Measurements from ENCODE around the gene BMS1.
"Not testable (repeated sequence)": the region's sequence is repeated elsewhere in the genome, so short reads cannot be mapped to it uniquely, and the experiment has no call there.

Gene BMS1

DNA sequence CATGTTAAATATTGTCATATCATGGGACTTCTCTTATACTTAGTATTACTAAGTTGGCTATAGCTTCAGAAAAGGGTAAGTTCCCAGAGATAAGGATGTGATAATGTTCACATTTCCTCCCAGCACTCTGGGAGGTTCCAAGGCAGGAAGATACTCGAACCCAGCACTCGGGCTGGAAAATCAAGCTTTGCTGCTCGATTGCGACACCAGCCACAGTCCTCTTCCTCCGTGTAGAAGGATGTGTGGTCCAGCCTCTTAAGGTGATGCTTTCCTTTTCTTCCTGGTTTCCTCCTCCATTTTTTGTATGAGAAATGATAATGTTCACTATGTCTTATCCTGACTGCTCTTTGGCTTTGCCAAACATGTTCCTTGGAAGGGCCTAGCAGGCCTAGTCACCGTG, 3.2 kb downstream of the BMS1 start:
- DNase-seq: no peak
- ATAC-seq: no peak

DNA sequence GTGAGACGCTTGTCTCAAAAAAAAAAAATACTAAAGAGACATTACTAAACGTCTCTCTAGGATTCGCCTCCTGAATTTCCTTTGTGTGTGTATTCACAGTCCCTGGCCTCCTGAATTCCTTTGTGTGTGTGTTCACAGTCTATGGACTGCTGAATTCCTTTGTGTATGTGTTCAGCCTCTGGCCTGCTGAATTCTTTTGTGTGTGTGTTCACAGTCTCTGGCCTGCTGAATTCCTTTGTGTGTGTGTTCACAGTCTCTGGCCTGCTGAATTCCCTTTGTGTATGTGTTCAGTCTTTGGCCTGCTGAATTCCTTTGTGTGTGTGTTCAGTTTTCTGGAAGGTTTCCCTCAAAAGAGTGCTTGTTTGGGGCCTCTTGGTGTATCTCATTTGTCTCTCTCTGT, 8.2 kb downstream of the BMS1 start:
- no peak for ATAC-seq
- DNase-seq: no peak

DNA sequence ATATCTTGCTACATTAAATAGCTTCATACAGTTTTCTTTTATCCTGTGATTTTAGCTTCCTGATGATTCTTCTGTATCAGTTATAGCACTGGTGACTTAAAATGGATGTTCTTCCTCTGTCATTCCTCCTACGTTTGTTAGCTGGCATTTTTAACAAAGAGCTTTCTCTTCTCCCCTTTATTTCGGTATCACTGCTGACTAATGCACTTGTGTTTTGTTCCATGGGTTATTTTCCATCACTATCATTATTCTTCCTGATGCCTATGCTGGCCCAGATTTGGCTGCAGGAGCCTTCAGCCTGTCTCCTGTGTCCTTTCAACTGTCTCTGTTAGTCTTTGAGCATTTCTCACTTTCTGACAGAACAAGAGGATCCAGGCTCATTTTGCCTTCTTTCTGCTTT, 13.1 kb downstream of the BMS1 start:
- no peak for DNase-seq
- no peak for ATAC-seq

DNA sequence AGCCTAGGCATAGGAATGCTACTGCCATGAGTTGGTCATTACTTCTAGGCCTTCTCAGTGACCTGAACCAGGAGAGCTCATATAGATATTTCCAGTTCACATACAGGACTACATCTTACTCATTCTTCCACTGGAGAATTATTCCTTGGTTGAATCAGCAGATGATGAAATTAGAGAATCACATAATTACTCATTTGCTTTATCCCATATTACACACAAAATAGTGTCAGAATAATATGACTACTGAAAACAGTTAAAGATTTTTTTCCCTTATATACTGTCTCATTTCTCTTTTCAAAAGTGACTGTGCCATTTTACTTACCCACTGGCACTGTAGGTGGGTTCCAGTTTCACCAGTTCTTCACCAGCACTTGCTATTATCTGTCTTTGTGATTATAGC, 18.5 kb downstream of the BMS1 start:
- peak; percentile 93 for ATAC-seq
- no peak for DNase-seq

DNA sequence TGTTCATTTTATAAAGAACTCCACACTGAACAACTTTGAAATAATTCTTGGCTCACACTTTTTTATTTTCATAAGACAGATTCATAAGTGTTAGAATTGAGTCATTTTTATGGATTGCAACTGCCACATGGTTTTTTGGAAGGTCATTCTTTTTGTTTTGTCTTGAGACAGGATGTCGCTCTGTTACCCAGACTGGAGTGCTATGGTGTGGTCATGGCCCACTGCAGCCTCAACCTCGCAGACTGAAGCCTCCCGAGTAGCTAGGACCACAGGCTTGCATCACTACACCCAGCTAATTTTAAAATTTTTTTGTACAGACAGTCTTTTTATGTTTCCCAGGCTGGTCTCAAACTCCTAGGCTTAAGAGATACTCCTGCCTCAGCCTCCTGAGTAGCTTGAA, 20.3 kb downstream of the BMS1 start:
- ATAC-seq (no peak), DNase-seq (no peak)

DNA sequence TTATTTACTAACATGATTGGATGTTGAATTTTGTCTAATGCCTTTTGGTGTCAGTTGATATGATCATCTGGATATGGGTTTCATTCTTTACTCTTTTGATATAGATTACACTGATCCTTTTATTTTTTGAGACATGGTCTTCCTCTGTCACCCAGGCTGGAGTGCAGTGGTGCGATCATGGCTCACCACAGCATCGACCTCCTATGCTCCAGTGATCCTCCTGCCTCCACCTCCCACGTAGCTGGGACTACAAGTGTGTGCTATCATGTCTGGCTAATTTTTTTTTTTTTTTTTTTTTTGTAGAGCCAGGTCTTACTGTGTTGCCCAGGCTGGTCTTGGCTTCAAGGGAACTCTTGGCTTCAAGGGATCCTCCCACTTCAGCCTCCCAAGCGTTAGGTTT, 27.1 kb downstream of the BMS1 start:
- DNase-seq (no peak), ATAC-seq (no peak)

DNA sequence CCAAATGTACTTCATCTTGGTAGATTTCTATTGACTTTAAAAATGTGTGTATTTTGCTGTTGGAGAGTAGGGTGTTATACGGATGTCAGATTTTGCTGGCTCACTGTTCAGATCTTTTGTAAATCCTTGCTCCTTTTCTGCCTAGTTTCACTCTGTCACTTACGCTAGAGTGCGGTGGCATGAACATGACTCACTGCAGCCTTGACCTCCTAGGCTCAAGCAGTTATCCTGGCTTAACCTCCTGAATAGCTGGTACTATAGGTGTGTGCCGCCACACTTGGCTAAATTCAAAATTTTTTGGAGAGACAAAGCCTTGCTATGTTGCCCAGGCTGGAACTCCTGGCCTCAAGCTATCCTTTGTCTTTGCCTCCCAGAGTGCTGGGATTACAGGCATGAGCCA, 29.4 kb downstream of the BMS1 start:
- DNase-seq (no peak), ATAC-seq (no peak)

DNA sequence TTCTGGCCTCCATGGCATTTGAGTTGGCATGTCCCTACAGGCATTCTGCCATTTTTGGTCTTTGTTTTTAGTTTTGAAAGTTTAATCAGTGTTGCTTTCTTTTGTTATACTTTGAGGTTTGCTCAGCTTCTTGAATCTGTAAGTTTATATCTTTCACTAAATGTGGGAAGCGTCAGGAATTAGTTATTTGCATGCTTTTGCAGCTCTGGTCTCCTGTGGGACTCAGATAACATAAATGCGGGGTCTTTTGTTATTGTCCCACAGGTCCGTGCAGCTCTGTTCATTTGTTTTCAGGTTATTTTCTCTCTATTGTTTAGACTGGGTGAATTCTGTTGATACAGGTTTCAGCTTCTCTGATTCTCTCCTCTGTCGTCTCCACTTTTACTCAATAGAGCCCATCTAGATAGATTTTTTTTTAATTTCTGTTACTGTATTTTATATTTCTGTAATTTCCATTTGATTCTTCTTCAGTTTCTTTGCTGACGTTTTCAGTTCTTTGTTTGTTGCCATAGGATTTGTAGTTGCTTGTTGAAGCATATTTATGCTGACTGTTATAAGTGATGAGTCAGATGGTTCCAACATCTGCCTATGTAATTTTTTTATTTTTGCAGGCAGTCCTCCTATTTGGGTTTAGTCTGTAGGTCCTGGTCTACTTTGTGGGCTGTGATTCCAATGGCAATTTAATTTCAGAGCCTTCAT, 31.5 kb downstream of the BMS1 start:
- ATAC-seq, DNase-seq: not testable (repeated sequence)

DNA sequence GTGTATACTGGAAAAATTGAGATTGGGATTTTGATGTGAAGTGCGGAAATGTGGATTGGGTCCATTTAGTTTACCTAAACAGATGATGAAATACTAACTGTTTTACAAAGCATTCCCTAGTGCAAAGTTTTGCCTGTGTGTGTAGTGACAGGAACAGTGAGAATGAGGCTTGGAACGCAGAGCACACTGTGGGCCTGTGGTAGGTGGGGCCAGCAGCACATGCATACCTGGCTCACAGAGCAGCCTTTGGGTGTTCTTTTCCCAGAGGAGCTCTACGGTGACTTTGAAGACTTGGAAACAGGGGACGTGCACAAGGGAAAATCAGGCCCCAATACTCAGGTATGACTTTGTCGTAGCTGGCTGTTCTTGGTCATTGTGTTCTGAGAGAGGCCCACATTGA, 33.7 kb downstream of the BMS1 start:
- DNase-seq, ATAC-seq: not testable (repeated sequence)

DNA sequence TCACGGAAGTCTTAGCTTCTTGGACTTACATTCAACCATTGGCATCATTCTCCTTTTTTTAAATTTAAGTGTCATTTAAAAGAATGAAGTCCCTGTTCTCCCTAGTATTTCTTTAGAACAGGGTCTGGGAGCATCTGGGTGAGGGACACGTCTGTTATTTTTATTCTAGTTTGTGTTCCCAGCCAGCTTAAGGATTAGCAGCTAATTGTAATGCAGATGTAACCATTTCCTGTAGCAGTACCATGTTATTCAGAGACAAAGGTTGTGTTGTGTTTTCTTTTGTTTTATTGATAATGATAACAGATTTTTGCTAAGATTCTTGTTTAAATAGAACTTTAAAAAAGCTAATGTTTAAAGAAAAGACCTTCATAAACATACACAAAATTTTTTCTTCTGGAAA, 34.3 kb downstream of the BMS1 start:
- no peak for ATAC-seq
- DNase-seq: no peak

DNA sequence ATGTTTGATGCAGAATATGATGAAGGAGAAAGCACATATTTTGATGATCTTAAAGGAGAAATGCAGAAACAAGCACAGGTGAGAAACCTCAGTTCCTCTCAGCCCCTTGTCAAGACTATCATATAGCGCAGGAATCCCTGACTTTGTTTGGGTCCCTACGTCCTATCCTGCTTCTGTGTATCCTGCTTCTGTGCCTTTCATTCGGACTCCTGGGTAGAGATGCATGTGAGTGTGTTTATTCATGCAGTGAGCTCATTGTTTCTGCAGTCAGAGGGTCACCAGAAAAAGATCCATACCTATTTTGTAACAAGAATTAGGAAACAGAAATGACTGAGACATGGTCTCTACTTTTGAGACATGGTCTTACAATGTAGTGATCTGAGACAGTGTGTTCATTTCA, 34.8 kb downstream of the BMS1 start:
- ATAC-seq, DNase-seq: not testable (repeated sequence)

DNA sequence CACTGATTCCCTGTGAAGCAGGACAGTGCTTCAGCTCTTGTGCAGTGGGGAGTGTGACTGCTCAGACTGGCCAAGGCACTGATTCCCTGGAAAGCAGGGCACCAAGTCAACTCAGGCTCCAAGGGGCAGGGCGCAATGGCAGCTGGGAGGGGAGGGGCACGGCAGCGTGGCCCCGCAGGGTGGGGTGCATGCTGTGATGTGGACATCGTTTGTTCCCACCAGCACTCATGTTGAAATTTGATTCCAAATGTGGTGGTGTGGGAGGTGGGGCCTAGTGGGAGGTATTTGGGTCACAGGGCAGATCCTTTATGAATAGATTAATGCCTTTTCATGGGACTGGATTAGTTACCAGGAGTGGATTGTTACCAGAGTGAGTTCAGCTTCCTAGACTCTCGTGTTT, 44.2 kb downstream of the BMS1 start:
- not testable (repeated sequence) for DNase-seq, ATAC-seq

DNA sequence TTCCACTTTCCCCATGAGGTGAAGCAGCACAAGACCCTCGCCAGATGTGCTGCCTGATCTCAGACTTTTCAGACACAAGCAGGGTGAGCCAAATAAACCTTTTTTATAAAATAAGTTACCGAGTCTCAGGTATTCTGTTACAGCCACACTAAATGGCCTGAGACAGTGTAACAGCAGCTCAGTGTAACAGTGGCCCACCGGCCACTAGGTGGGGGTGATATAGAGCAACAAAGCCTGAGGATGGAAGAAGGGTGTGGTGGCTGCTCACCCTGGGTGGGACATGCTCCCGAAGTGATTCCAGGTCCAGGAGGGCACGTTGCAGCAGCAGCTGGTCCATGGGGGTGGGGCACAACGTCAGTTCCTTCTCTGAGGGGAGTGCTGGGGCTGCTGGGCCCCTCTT, 44.6 kb downstream of the BMS1 start:
- ATAC-seq (no peak), DNase-seq (no peak)

DNA sequence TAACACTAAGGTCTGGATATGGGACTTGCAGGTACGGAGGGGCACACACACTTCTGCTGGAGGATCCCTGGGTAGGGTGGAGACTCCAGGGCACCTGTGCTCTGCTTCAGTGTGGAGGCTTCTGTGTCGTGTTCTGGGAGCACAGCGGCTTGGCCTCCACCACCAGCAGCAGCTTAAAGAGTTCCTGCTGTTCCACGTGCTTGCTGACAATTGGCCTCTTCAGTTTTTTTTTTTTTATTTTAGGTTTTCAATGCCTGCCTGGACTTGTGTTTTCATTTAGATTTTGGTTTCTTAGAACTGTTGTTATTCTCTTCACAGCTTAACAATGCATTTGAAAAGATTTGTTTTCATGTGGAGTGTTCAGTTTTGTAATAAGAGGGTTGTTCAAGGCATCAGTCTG, 45.8 kb downstream of the BMS1 start:
- not testable (repeated sequence) for ATAC-seq, DNase-seq

DNA sequence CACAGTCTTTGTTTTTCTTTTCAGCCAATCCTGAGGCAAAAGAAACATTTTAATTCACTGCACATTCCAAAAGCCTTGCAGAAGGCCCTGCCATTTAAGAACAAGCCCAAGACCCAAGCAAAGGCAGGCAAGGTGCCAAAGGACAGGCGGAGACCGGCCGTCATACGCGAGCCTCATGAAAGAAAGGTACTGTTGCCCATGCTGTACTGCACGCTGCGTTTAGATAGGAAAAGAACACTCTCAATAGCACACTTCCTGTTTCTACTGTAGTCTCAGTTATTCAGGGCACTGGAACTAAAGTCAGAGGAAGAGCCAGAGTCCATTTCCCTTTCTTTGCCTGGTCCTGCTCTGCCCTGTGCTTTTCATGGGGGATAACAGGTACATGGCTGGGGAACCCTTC, 47.6 kb downstream of the BMS1 start:
- ATAC-seq (no peak), DNase-seq (no peak)

DNA sequence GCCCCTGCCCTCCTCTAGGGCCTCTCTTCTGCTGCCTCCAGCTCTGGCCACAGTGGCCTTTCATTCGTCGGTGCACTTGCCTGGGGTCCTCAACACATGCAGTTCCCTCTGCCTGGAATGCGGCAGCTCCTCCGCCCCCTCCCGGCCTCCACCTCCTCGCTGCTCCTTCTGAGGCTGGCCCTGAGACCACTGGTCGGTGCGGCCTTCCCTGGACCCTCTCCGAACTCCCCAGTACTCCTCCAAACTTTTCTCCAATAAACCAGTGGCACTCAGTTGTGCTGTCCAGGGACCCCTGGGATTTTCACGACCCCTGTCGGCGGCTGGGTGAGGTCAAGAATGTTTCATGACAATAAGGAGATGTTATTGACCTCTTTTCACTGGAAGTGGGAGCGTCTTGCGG, 53.5 kb downstream of the BMS1 start:
- no peak for ATAC-seq
- no peak for DNase-seq

DNA sequence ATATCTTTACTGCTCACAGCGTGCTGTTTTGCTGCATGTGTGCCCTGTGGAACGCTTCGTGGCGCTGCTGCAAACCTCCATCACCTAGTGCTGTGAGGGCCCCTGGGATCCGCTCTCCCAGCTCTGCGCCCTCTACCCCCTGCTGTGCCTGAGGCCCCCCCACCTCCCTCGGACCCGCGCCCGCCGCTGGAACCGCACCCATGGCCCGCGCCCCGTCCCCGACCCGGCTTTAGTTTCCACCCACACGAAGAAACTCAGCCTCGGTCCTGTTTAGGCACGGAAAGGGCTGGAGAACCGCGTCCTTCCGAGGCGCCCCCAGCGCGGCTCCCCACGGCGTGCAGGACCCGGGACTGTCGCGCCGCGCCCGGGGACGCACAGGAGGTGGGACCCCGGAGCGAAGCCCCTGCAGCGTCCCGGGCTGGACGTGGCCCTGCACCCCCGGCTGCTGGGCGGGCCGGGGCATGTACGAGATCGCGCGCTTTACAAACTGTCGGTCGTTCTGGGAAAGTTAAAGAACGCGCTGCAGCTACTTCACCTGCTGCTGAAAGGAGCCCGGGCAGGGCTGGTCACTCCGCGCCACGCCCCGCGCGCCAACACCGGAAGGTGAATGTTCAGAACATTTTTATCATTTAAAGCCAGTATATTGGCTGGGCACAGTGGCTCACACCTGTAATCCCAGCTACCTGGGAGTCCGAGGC, 54.3 kb downstream of the BMS1 start:
- no peak for DNase-seq

DNA sequence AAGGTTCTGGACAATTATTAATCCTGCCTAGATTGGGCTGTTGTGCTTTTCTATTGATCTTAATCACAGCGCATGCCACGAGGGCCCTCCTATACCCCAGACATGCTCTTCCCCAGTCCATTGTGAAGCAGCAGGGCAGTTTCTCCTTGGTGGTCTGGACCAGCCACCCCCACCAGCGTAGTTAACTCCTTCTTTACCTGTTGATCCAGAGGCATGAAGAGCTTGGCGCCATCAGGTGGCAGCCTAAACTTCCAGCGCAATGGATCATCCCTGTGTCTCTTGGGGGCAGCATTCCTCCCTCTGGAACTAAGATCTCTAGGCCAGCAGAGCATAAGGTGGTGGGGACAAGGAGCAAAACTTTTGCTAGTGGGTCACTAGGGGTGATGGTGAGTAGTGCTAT, 62.2 kb downstream of the BMS1 start:
- not testable (repeated sequence) for DNase-seq, ATAC-seq

More for the DNA sequence above, 54.3 kb downstream of the BMS1 start:
- ATAC-seq: no peak

DNA sequence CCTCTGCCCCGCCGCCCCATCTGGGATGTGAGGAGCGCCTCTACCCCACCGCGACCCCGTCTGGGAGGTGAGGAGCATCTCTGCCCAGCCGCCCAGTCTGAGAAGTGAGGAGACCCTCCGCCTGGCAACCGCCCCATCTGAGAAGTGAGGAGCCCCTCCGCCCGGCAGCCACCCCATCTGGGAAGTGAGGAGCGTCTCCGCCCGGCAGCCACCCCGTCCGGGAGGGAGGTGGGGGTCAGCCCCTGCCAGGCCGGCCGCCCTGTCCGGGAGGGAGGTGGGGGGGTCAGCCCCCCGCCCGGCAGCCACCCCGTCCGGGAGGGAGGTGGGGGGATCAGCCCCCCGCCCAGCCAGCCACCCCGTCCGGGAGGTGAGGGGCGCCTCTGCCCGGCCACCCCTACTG, 64.7 kb downstream of the BMS1 start:
- ATAC-seq, DNase-seq: not testable (repeated sequence)

DNA sequence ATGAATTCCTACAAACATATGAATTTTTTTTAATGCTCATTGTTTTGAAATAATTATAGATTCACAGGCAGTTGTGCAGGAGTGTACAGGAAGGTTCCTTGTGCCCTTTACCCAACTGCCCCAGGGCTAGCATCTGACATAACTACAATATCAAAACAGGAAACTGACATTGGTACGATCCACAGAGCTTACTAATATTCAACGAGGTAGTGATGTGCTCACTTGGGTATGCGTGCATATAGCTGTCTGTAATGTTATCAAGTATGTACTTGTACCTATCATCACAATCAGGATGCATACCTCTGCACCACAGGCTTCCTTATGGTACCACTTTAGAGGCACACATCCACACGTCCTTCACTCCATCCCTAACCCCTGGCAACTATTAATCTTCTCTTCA, 68.3 kb downstream of the BMS1 start:
- no peak for DNase-seq
- ATAC-seq: no peak

DNA sequence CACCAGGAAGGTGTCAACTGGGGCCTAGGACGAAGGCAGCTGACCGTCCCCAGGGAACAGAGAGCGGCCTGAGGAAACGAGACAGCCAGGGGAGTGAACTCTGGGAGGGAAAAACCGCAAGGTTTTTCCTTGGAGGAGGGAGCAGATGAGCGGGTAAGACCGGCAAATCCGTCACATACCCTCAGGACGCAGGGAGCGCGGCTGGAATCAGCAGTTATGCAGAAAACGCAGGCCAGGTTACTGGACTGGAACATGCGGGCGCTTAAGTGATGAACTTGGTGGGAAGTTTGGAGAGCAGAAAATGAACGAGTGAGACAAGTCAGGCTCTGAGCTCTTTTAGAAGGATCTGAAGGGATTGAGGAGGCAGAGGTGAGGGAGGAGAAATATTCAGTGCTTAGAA, 76.7 kb downstream of the BMS1 start:
- no peak for DNase-seq
- no peak for ATAC-seq

DNA sequence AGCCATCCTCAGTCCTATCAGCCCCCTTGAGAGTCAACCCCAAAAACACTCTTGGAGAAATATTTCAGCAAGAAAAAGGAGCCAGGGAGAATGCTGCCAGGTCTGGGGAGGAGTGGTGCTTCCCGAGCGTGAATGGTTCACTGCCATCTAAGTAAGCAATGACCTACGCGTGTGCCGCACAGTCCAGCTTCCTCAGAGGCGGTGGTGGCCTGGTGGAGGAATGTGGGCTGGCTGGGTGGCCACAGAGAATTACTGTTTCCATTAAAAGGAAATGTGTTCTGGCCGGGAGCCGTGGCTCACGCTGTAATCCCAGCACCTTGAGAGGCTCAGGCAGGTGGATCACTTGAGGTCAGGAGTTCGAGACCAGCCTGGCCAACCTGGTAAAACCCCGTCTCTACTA, 77.4 kb downstream of the BMS1 start:
- not testable (repeated sequence) for ATAC-seq, DNase-seq

DNA sequence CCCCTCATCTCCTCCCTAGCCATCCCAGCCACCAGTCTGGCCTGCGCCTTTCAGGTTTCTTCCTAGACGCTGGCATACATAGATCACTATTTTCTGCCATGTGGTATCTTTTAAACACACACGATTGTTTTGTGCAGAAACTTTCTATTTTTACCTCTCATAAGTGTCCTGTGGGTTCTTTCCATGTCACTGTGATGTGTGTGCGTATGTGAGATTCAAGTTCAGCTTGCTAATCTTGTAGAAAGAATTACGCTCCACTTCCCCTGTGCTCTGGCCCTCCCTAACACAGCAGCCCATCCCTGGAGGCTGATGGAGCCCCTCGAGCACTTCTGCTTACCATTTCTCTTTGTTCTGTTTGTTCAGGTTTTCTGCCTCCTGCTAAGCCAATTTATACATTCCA, 80.2 kb downstream of the BMS1 start:
- not testable (repeated sequence) for DNase-seq, ATAC-seq

DNA sequence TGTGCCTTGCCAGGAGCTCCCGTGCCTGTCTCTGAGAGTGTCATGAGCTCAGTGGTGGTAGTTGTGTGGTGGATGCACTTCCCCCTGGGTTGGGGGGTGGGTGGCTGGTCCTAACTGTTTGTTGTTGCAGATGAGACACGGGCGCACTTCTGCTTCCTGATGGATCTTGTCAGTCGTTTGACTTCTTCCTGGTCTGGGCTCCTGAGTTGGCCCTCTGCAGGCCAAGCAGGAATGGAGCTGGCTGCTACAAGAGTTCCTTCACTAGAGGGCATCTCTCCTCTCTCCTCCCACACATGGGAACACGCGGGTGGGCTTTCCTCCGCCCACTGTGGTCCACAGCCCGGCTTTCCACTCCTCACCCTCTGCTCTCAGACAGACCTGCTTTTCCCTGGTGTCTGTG, 82.0 kb downstream of the BMS1 start:
- no peak for ATAC-seq
- no peak for DNase-seq
